Measurements from ENCODE around the gene CENPS.

The CENPS gene

DNA sequence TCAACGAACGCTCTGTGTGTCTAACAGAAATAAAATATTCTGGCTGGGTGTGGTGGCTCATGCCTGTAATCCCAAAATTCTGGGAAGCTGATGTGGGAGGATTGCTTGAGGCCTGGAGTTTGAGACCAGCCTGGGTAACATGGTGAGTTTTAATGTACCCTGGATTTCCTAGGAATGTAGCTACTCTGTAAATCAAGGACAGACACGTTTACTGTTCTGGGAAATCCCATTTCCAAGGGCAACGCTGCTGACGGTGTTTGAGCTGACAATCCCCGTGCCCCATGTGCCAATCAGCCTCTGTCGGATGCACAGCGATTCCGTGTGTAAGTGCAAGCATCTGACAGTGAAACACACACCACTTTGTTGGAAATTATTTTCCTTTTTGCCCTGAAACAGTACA, 27.6 kb downstream of the CENPS start:
- Histone ChIP-seq H3K27me3 (ENCODE audit: insufficient read depth, poor library complexity, severe bottlenecking) (no peaks in the 10 kb centered on the region), H3K27ac (replicated peaks) (no peak overlapping the region), H3K4me3 (replicated peaks; ENCODE audit: insufficient read depth, low read length) (no peak overlapping the region)
- no peak for TF ChIP-seq SPI1 (IDR thresholded peaks at IDR 0.05; ENCODE audit: borderline replicate concordance, low read depth)
- TF ChIP-seq POLR2AphosphoS5 (IDR thresholded peaks at IDR 0.05; ENCODE audit: low read depth), result no peak
- TF ChIP-seq, protein P1, sequence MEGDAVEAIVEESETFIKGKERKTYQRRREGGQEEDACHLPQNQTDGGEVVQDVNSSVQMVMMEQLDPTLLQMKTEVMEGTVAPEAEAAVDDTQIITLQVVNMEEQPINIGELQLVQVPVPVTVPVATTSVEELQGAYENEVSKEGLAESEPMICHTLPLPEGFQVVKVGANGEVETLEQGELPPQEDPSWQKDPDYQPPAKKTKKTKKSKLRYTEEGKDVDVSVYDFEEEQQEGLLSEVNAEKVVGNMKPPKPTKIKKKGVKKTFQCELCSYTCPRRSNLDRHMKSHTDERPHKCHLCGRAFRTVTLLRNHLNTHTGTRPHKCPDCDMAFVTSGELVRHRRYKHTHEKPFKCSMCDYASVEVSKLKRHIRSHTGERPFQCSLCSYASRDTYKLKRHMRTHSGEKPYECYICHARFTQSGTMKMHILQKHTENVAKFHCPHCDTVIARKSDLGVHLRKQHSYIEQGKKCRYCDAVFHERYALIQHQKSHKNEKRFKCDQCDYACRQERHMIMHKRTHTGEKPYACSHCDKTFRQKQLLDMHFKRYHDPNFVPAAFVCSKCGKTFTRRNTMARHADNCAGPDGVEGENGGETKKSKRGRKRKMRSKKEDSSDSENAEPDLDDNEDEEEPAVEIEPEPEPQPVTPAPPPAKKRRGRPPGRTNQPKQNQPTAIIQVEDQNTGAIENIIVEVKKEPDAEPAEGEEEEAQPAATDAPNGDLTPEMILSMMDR (IDR thresholded peaks at IDR 0.05; ENCODE audit: insufficient read depth, low read length), result no peak
- TF ChIP-seq, protein P2, sequence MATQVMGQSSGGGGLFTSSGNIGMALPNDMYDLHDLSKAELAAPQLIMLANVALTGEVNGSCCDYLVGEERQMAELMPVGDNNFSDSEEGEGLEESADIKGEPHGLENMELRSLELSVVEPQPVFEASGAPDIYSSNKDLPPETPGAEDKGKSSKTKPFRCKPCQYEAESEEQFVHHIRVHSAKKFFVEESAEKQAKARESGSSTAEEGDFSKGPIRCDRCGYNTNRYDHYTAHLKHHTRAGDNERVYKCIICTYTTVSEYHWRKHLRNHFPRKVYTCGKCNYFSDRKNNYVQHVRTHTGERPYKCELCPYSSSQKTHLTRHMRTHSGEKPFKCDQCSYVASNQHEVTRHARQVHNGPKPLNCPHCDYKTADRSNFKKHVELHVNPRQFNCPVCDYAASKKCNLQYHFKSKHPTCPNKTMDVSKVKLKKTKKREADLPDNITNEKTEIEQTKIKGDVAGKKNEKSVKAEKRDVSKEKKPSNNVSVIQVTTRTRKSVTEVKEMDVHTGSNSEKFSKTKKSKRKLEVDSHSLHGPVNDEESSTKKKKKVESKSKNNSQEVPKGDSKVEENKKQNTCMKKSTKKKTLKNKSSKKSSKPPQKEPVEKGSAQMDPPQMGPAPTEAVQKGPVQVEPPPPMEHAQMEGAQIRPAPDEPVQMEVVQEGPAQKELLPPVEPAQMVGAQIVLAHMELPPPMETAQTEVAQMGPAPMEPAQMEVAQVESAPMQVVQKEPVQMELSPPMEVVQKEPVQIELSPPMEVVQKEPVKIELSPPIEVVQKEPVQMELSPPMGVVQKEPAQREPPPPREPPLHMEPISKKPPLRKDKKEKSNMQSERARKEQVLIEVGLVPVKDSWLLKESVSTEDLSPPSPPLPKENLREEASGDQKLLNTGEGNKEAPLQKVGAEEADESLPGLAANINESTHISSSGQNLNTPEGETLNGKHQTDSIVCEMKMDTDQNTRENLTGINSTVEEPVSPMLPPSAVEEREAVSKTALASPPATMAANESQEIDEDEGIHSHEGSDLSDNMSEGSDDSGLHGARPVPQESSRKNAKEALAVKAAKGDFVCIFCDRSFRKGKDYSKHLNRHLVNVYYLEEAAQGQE (IDR thresholded peaks at IDR 0.05; ENCODE audit: insufficient replicate concordance, low read depth), result no peak
- TF ChIP-seq GABPA (IDR thresholded peaks at IDR 0.05; ENCODE audit: low read depth), result no peak
- no peak for DNase-seq (ENCODE audit: low read depth in 1 of 2, low spot score in 1 of 2)

DNA sequence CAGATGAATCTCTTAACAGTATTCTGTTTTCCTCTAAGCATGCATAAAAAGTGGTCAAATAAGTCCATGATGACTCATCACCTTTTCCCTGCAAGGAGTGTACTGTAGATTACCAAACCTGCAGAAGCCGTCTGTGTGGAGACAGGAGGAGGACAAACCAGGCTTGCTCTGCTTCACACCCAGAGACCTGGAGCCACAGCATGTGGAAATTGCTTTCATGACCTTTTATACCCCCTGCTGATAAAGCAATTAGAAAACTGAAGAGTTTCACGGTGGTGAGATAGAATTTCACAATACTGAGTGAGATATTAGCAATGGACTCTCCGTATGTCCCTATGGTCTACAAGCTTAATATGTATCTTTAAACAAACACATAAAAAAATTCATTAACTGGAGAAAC, 29.0 kb downstream of the CENPS start:
- peak; percentile 18 to 28 for DNase-seq (ENCODE audit: low read depth in 1 of 2, low spot score in 1 of 2)
- no peak overlapping the region for H3K27ac ChIP-seq (replicated peaks)
- TF ChIP-seq, protein P2 (IDR thresholded peaks at IDR 0.05; ENCODE audit: insufficient replicate concordance, low read depth), result no peak
- no peak for TF ChIP-seq GABPA (IDR thresholded peaks at IDR 0.05; ENCODE audit: low read depth)
- TF ChIP-seq, protein P1 (IDR thresholded peaks at IDR 0.05; ENCODE audit: insufficient read depth, low read length), result no peak
- no peak for TF ChIP-seq POLR2AphosphoS5 (IDR thresholded peaks at IDR 0.05; ENCODE audit: low read depth)
- no peak for TF ChIP-seq SPI1 (IDR thresholded peaks at IDR 0.05; ENCODE audit: borderline replicate concordance, low read depth)
- H3K4me3 ChIP-seq (replicated peaks; ENCODE audit: insufficient read depth, low read length), result no peak overlapping the region
- H3K27me3 ChIP-seq (ENCODE audit: insufficient read depth, poor library complexity, severe bottlenecking), result no peaks in the 10 kb centered on the region

DNA sequence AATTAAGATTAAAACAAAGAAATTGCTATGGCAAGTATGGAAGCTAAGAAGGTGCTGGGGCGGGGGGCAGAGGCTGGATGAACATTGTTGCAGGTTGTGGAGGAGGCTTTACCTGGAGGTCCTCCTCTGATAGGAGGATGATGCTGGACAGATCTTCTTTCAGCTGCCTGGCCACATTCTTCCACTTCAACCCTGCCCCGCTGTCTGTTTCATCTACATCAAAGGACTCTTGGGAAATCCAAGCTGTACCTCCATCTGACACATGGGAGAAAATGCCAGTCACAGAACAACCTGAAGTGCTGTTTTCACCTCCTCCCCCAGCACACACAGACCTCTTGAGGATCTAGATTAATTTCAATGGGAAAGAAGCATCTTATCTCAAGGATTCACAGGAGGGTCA, 36.8 kb downstream of the CENPS start:
- no peak for DNase-seq (ENCODE audit: low read depth in 1 of 2, low spot score in 1 of 2)
- H3K4me3 ChIP-seq (replicated peaks; ENCODE audit: insufficient read depth, low read length), result no peak overlapping the region
- H3K27ac ChIP-seq (replicated peaks), result no peak overlapping the region
- no peak for TF ChIP-seq SPI1 (IDR thresholded peaks at IDR 0.05; ENCODE audit: borderline replicate concordance, low read depth)
- no peak for TF ChIP-seq POLR2AphosphoS5 (IDR thresholded peaks at IDR 0.05; ENCODE audit: low read depth)
- TF ChIP-seq, protein P1 (IDR thresholded peaks at IDR 0.05; ENCODE audit: insufficient read depth, low read length), result no peak
- TF ChIP-seq GABPA (IDR thresholded peaks at IDR 0.05; ENCODE audit: low read depth), result no peak
- TF ChIP-seq, protein P2 (IDR thresholded peaks at IDR 0.05; ENCODE audit: insufficient replicate concordance, low read depth), result no peak
- H3K27me3 ChIP-seq (ENCODE audit: insufficient read depth, poor library complexity, severe bottlenecking), result no peaks in the 10 kb centered on the region

Data from HL-60 (cell line).